ENCODE results near the gene NTM. TPM values are rescaled to one million over a fixed set of nuclear protein-coding genes. Genes with fewer than 3 reads are reported as not detected.

The NTM gene
- total RNA-seq, 1 experiment from 2014 or later, result not detected

DNA sequence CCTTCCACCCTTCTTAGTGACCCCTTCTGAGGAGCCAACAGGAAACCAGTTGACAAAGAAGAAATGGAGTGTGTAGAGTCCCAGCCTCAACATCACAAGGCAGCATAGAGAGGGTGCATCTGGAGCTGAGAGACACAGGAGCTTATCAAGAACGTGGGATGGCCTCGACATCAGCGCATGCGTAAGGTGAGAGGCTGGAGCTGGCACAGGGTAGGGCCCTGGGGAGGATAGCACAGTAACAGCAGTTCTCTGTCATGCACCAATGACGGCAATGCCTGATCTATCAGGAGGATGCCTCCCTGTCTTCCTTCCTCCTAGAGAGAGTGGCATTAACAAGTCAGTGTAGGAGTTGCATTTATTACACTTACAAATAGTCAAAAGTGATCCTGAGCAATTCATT is 426.1 kb downstream of the NTM start:
- Histone ChIP-seq H3K4me3 (replicated peaks in 1 of 2; ENCODE audit: low read depth in 1 of 2, low read length in 2 of 2) (no peak overlapping the region), H3K9me2 (ENCODE audit: insufficient read depth) (no peaks in the 10 kb centered on the region), H3K36me3 (ENCODE audit: control insufficient read depth in 1 of 2, insufficient read depth in 2 of 2, low read length in 2 of 2) (no peaks in the 10 kb centered on the region), H3K9ac (ENCODE audit: low read length) (no peak overlapping the region), H3K4me1 (ENCODE audit: control insufficient read depth in 1 of 2, insufficient read depth in 2 of 2, low read length in 2 of 2) (no peaks in the 10 kb centered on the region), H3K9me3 (ENCODE audit: control insufficient read depth in 1 of 2, insufficient read depth in 1 of 2, low read depth in 1 of 2, low read length in 2 of 2) (peaks cover 6 to 18% of the 10 kb centered on the region in 2 experiments; a peak in 2 of 4 replicates), H2AFZ (ENCODE audit: low read depth, low read length, poor library complexity, severe bottlenecking) (no peak overlapping the region), H3K27ac (ENCODE audit: low read depth, low read length) (no peak overlapping the region), H3K4me2 (ENCODE audit: low read length) (no peak overlapping the region), H4K20me1 (ENCODE audit: insufficient read depth) (no peaks in the 10 kb centered on the region), H3K27me3 (ENCODE audit: insufficient read depth, low read length) (no peaks in the 10 kb centered on the region), H3K79me2 (ENCODE audit: insufficient read depth, low read length) (no peaks in the 10 kb centered on the region)
- POLR2A ChIA-PET, result no interaction called here
- CTCF ChIA-PET, result no interaction called here
- ATAC-seq, result no peak
- no peak for TF ChIP-seq TCF7L2 (IDR thresholded peaks at IDR 0.05; ENCODE audit: borderline replicate concordance, extremely low read depth, insufficient read depth, insufficient read length)
- TF ChIP-seq POLR2A (IDR thresholded peaks at IDR 0.05; ENCODE audit: borderline replicate concordance, extremely low read depth, insufficient read depth, insufficient read length), result no peak
- no peak for TF ChIP-seq SP1 (IDR thresholded peaks at IDR 0.05; ENCODE audit: low read depth)
- no peak for TF ChIP-seq RAD21 (IDR thresholded peaks at IDR 0.05; ENCODE audit: low read depth)
- no peak for TF ChIP-seq SIN3A (IDR thresholded peaks at IDR 0.05; ENCODE audit: low read depth)
- TF ChIP-seq, protein P1, sequence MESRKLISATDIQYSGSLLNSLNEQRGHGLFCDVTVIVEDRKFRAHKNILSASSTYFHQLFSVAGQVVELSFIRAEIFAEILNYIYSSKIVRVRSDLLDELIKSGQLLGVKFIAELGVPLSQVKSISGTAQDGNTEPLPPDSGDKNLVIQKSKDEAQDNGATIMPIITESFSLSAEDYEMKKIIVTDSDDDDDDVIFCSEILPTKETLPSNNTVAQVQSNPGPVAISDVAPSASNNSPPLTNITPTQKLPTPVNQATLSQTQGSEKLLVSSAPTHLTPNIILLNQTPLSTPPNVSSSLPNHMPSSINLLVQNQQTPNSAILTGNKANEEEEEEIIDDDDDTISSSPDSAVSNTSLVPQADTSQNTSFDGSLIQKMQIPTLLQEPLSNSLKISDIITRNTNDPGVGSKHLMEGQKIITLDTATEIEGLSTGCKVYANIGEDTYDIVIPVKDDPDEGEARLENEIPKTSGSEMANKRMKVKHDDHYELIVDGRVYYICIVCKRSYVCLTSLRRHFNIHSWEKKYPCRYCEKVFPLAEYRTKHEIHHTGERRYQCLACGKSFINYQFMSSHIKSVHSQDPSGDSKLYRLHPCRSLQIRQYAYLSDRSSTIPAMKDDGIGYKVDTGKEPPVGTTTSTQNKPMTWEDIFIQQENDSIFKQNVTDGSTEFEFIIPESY (IDR thresholded peaks at IDR 0.05; ENCODE audit: extremely low read depth, insufficient replicate concordance, low read length), result no peak
- TF ChIP-seq SRF (IDR thresholded peaks at IDR 0.05; ENCODE audit: low read depth), result no peak
- no peak for TF ChIP-seq EZH2phosphoT487 (IDR thresholded peaks at IDR 0.05; ENCODE audit: borderline replicate concordance)
- no peak for TF ChIP-seq YY1 (IDR thresholded peaks at IDR 0.05; ENCODE audit: extremely low read depth, insufficient replicate concordance, low read depth, low read length)
- TF ChIP-seq ZNF274 (IDR thresholded peaks at IDR 0.05; ENCODE audit: low read depth, low read length), result no peak
- TF ChIP-seq ELF1 (IDR thresholded peaks at IDR 0.05; ENCODE audit: borderline replicate concordance, low read depth), result no peak
- TF ChIP-seq, protein P2, sequence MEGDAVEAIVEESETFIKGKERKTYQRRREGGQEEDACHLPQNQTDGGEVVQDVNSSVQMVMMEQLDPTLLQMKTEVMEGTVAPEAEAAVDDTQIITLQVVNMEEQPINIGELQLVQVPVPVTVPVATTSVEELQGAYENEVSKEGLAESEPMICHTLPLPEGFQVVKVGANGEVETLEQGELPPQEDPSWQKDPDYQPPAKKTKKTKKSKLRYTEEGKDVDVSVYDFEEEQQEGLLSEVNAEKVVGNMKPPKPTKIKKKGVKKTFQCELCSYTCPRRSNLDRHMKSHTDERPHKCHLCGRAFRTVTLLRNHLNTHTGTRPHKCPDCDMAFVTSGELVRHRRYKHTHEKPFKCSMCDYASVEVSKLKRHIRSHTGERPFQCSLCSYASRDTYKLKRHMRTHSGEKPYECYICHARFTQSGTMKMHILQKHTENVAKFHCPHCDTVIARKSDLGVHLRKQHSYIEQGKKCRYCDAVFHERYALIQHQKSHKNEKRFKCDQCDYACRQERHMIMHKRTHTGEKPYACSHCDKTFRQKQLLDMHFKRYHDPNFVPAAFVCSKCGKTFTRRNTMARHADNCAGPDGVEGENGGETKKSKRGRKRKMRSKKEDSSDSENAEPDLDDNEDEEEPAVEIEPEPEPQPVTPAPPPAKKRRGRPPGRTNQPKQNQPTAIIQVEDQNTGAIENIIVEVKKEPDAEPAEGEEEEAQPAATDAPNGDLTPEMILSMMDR (IDR thresholded peaks at IDR 0.05 in 2 of 3, conservative IDR thresholded peaks at IDR 0.05 in 1 of 3; ENCODE audit: borderline replicate concordance in 1 of 3, insufficient read depth in 1 of 3, low read depth in 2 of 3, low read length in 2 of 3), result no peak
- TF ChIP-seq POLR2AphosphoS5 (IDR thresholded peaks at IDR 0.05; ENCODE audit: low read depth, low read length), result no peak
- TF ChIP-seq, protein P3, sequence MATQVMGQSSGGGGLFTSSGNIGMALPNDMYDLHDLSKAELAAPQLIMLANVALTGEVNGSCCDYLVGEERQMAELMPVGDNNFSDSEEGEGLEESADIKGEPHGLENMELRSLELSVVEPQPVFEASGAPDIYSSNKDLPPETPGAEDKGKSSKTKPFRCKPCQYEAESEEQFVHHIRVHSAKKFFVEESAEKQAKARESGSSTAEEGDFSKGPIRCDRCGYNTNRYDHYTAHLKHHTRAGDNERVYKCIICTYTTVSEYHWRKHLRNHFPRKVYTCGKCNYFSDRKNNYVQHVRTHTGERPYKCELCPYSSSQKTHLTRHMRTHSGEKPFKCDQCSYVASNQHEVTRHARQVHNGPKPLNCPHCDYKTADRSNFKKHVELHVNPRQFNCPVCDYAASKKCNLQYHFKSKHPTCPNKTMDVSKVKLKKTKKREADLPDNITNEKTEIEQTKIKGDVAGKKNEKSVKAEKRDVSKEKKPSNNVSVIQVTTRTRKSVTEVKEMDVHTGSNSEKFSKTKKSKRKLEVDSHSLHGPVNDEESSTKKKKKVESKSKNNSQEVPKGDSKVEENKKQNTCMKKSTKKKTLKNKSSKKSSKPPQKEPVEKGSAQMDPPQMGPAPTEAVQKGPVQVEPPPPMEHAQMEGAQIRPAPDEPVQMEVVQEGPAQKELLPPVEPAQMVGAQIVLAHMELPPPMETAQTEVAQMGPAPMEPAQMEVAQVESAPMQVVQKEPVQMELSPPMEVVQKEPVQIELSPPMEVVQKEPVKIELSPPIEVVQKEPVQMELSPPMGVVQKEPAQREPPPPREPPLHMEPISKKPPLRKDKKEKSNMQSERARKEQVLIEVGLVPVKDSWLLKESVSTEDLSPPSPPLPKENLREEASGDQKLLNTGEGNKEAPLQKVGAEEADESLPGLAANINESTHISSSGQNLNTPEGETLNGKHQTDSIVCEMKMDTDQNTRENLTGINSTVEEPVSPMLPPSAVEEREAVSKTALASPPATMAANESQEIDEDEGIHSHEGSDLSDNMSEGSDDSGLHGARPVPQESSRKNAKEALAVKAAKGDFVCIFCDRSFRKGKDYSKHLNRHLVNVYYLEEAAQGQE (IDR thresholded peaks at IDR 0.05; ENCODE audit: low read depth), result no peak
- TF ChIP-seq EGR1 (IDR thresholded peaks at IDR 0.05; ENCODE audit: low read depth), result no peak
- TF ChIP-seq, protein P4, sequence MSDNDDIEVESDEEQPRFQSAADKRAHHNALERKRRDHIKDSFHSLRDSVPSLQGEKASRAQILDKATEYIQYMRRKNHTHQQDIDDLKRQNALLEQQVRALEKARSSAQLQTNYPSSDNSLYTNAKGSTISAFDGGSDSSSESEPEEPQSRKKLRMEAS (IDR thresholded peaks at IDR 0.05), result no peak
- no peak for TF ChIP-seq FOSL1 (IDR thresholded peaks at IDR 0.05; ENCODE audit: low read depth)
- no peak for TF ChIP-seq CEBPB (IDR thresholded peaks at IDR 0.05; ENCODE audit: low read depth)
- TF ChIP-seq JUND (IDR thresholded peaks at IDR 0.05), result no peak
- BruUV-seq (replicated peaks), result no TSS peak
- intact Hi-C loops (cut with micrococcal nuclease), result no loop called here
- no peak for DNase-seq (ENCODE audit: low read depth, low spot score)
- RAD21 ChIA-PET (ENCODE audit: low non-redundant PET in 1 of 2, low total read pairs in 2 of 2, uncharacterized antibody in 2 of 2, unreplicated experiment in 2 of 2), result no interaction called here

Data from HCT116 (cell line).